Measurements from ENCODE around the gene XBP1. TPM values are rescaled to one million over a fixed set of nuclear protein-coding genes. Genes with fewer than 3 reads are reported as not detected.

Gene XBP1
- total and polyA plus RNA-seq, 10 of the 15 experiments (the other 5 are each of a cell fraction or from before 2014, with no cell fraction given) = 44.5 to 313 (median 149) TPM

DNA sequence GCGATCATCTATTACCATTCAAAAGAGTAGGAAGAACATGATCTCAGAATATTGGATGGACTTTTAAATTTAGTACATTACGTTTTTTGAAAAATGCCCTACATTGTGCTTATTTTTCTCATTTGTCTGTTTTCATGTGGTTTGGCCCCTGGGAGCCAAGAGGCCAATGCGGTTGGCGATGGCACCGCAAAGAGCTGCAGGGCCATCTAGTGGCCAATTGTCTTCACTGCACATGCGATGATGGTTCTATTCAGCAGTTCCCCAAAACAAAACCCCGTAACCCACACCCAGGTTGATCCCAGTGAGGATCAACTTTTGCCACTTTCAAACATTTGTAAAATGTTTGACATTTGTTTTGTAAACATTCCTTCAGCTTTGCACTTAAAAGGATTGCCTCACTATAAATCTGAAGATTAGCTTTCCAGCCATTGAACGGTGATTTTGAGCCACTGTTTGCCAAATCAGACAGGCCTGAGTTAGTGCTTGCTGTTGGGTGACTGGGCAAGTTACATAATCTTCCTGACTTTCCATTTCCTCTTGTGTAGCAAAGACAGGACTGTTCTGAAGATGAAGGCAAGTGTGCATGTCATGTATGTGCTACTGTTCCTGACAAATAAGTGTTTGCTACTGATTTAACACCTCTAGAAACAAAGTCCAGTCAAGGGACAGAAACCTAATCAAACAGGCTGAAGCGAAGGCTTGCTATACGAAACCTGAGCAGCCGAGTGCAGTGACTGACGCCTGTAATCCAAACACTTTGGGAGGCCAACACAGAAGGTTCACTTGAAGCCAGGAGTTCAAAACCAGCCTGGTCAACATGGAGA, 29.2 kb upstream of the XBP1 start (continued):
- TF ChIP-seq ZBTB33 (IDR thresholded peaks at IDR 0.05) = 0 out of 2 replicates have a peak, but pooled peaks have one; percentile 52
- no peak for TF ChIP-seq RBBP5 (conservative IDR thresholded peaks at IDR 0.05)
- TF ChIP-seq PAX5 (IDR thresholded peaks at IDR 0.05; ENCODE audit: borderline replicate concordance, low read depth, low read length) = 0 out of 2 replicates have a peak, but pooled peaks have one; percentile 7
- peak; percentile 66; the same call in 1 of the 2 replicates for TF ChIP-seq MLLT1 (IDR thresholded peaks at IDR 0.05)
- TF ChIP-seq RCOR1 (conservative IDR thresholded peaks at IDR 0.05; ENCODE audit: low read depth, low read length) = no peak
- no peak for TF ChIP-seq KDM1A (IDR thresholded peaks at IDR 0.05; ENCODE audit: borderline replicate concordance)
- TF ChIP-seq ZNF687 (IDR thresholded peaks at IDR 0.05) = no peak
- TF ChIP-seq, protein P1, sequence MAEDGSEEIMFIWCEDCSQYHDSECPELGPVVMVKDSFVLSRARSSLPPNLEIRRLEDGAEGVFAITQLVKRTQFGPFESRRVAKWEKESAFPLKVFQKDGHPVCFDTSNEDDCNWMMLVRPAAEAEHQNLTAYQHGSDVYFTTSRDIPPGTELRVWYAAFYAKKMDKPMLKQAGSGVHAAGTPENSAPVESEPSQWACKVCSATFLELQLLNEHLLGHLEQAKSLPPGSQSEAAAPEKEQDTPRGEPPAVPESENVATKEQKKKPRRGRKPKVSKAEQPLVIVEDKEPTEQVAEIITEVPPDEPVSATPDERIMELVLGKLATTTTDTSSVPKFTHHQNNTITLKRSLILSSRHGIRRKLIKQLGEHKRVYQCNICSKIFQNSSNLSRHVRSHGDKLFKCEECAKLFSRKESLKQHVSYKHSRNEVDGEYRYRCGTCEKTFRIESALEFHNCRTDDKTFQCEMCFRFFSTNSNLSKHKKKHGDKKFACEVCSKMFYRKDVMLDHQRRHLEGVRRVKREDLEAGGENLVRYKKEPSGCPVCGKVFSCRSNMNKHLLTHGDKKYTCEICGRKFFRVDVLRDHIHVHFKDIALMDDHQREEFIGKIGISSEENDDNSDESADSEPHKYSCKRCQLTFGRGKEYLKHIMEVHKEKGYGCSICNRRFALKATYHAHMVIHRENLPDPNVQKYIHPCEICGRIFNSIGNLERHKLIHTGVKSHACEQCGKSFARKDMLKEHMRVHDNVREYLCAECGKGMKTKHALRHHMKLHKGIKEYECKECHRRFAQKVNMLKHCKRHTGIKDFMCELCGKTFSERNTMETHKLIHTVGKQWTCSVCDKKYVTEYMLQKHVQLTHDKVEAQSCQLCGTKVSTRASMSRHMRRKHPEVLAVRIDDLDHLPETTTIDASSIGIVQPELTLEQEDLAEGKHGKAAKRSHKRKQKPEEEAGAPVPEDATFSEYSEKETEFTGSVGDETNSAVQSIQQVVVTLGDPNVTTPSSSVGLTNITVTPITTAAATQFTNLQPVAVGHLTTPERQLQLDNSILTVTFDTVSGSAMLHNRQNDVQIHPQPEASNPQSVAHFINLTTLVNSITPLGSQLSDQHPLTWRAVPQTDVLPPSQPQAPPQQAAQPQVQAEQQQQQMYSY (CRISPR knock-in tag; IDR thresholded peaks at IDR 0.05) = no peak
- no peak for TF ChIP-seq EP300 (IDR thresholded peaks at IDR 0.05; ENCODE audit: borderline replicate concordance in 1 of 2, control insufficient read depth in 1 of 2, low read depth in 2 of 2, low read length in 2 of 2)
- TF ChIP-seq, protein P2, sequence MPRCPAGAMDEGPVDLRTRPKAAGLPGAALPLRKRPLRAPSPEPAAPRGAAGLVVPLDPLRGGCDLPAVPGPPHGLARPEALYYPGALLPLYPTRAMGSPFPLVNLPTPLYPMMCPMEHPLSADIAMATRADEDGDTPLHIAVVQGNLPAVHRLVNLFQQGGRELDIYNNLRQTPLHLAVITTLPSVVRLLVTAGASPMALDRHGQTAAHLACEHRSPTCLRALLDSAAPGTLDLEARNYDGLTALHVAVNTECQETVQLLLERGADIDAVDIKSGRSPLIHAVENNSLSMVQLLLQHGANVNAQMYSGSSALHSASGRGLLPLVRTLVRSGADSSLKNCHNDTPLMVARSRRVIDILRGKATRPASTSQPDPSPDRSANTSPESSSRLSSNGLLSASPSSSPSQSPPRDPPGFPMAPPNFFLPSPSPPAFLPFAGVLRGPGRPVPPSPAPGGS (IDR thresholded peaks at IDR 0.05; ENCODE audit: borderline replicate concordance, insufficient read depth, low read depth, low read length, poor library complexity, severe bottlenecking) = no peak
- no peak for TF ChIP-seq CHD1 (IDR thresholded peaks at IDR 0.05; ENCODE audit: low read depth, low read length)
- no peak for TF ChIP-seq GABPA (IDR thresholded peaks at IDR 0.05; ENCODE audit: low read depth)
- no peak for TF ChIP-seq KAT2A (conservative IDR thresholded peaks at IDR 0.05; ENCODE audit: control insufficient read depth, low read depth, low read length)
- TF ChIP-seq ATF3 (IDR thresholded peaks at IDR 0.05; ENCODE audit: borderline replicate concordance, extremely low read depth, low read depth, low read length) = no peak

Data from GM12878 (cell line).